GM21576 (cell line): ENCODE data around the gene SPINT1.
A peak's percentile ranks its signal among the peaks of the same experiment; 100 is the strongest.

Source experiments
- ATAC-seq: cut with Tn5 transposase; IDR thresholded peaks from one replicate; pipeline ENCODE4 v1.9.1; 2021; ENCODE audit warnings: mild to moderate bottlenecking, moderate library complexity; ENCODE audit not compliant: unreplicated experiment

The SPINT1 gene

DNA sequence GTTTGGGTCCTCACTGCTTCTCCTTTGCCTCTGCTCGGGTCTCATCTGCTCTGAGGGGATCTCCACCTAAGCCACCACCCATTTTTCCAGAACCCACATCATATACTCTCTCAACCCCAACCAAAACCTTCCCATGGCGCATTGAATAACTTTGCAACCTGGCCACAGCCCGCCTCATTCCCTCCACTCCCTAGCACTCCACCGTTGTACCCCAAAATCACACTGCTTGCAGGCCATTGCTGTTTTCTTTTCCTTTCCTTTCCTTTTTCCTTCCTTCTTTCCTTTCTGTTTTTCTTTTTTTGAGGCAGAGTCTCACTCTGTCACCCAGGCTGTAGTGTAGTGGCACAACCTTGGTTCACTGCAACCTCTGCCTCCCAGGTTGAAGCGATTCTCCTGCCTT lies 47.3 kb downstream of the SPINT1 start:
- no peak for ATAC-seq

DNA sequence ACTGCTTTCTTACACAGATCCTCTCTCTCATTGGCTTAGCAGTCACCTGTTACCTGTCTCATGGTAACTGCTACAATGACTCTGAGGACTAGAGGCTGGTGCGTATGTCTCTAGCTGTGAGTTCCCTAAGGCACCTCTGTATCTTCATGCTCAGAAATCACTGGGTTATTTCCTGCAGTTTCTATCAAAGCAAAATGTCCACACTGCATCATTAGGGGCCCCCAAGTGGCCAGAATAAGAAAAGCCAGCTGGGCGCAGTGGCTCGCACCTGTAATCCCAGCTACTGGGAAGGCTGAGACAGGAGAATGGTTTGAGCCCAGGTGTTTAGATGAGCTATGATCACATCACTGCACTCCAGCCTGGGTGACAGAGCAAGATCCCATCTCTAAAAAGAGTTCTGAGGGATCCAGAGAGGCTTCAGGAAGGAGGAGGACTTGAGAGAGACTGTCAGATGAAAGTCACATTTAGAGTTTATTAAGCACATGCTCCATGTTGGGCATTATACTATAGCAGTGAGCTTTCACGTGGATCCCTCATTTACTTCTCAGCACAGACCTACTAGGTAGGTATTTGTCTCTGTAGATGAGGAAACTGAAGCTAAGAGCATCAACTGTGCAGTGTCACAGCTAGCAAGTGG lies 48.1 kb downstream of the SPINT1 start:
- ATAC-seq = no peak

DNA sequence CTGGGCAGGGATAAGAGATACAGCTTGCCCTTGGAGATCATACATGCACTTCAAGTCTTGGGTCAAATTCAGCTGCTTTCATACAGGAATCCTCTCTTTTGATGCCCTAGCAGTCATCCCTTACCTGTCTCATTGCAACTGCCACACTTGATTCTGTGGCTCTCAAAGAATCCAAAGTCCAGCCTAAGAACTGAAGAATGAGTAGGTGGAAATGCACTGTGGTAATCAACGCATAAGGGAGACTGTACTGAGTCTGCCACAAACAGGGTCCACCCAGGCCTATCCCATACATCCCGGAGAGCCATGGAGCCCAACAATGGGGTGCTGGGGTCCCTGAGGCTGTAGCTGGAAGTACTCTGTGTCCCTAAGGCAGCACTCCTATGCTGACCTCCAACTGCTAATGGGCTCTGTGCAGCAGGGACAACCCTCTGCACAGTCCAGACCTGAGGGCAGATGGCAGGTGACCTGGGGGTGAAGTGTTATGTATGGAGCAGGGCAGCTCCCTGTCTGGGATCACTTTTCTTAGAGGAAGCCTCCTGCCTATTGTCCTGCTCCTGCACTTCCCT lies 48.7 kb downstream of the SPINT1 start:
- ATAC-seq = no peak

DNA sequence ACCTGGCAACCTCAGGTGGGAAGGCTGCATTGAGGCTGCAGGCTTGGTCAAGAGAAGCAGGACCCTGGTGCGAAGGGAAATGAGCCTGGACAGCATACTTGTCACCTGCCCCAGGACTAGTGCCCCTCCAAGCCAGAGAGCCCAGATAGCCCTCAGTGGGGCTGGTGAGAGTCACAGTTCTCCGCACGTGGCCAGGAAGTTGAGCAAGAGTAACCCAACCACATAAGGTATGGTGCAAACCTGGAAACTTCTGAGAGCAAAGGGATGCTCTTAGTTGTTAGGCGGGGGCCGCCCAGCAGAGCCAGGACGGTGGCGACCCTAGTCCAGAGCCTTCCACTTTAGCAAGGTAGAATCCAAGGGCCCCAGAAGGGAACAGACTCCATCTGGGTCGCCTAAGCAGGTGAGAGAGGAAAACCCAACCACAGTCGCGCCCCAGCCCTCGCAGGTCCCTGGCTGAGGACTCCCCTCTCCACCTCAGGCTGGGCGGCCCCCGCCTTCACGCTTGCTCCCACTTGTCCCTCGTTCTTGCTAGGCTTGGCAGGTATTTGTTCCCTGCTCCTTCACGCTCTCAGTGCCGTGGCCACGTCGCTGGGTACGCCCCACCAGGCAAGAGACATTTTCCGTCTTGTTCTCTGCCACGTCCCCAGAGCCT lies 49.3 kb downstream of the SPINT1 start:
- ATAC-seq = no peak

DNA sequence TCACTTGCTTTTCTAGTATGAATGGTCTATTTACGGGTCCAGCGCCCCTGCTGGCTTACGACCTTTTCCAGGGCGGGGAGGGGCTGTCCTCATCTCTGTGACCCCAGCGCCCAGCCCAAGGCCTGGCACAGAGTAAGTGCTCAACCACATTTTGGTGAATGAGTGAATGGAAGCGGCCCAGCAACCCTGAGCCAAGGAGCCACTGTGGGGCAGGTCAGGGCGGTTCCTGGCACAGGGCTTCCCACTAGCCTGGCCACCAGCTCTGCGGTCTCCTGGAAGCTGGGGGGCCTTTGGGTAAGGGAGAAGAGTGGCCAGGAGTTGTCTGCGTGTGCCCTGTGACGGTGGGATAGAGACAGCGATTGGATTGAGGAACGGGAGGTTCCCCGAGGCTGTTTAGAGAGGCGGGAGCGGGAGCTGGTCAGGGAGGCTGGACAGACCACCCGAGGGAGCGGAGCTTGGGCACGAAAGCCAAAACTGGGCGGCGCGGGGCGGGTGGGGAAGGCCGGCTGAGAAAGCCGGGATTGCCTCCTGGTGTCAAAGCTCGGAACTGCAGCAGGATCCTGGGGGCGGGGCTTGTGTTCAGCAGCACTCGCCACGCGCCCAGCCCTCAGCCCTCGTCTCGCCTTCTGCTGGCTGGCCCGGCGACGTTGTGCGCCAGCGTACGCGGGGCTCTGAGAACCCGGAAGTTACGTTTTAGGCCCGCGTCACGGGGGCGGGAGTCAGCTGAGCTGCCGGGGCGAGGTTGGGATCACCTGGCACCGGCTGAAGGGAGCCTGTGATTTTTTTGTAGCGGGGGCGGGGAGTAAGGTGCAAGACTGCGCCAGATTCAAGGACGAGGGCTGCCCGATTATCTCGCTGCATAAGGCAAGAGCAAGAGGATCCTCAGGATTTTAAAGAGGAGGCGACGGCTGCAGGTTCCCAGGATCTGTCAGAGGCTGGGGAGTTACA lies 50.2 kb downstream of the SPINT1 start, which contains the start of gene VPS18:
VPS18 (plus strand) TSS at position 718 of the 948 bp plus-strand sequence. CDS start 319 bp downstream, outside the sequence.
- ATAC-seq = peak; percentile 82

DNA sequence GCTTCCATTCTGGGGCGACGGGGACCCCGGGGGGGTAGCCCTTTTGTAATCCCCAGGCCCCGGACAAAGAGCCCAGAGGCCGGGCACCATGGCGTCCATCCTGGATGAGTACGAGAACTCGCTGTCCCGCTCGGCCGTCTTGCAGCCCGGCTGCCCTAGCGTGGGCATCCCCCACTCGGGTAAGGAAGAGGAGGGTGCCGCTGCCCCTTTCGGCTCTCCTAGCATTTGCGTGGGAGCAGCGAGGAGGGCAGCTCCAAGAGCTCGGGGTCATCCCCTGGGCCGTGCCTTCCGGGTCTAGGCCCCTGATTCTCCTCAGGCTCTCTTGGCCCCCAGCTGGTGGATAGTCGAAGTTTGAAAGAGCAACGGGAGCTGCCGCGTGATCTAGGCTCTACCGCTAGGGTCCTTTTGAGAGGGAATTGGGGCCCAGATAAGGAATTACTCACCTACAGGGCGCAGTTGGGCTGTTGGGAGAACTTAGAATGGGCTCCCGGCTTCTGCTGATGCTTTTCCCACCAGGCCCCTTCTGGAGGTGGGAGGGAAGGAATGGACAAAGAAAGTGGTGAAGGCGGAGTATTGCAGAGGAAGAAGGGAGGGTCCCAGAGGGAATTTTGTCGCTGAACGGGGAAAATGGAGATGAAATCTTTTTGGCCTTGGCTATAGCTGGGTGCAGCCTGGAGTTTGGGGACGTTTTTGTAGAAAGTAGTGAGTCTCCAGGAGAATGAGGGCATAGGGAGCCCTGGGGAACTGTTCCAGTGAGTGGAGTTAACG lies 51.0 kb downstream of the SPINT1 start:
- ATAC-seq = no peak

DNA sequence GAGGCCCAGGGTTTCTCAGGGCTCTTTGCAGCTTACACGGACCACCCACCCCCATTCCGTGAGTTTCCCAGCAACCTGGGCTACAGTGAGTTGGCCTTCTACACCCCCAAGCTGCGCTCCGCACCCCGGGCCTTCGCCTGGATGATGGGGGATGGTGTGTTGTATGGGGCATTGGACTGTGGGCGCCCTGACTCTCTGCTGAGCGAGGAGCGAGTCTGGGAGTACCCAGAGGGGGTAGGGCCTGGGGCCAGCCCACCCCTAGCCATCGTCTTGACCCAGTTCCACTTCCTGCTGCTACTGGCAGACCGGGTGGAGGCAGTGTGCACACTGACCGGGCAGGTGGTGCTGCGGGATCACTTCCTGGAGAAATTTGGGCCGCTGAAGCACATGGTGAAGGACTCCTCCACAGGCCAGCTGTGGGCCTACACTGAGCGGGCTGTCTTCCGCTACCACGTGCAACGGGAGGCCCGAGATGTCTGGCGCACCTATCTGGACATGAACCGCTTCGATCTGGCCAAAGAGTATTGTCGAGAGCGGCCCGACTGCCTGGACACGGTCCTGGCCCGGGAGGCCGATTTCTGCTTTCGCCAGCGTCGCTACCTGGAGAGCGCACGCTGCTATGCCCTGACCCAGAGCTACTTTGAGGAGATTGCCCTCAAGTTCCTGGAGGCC lies 55.8 kb downstream of the SPINT1 start:
- ATAC-seq = no peak

DNA sequence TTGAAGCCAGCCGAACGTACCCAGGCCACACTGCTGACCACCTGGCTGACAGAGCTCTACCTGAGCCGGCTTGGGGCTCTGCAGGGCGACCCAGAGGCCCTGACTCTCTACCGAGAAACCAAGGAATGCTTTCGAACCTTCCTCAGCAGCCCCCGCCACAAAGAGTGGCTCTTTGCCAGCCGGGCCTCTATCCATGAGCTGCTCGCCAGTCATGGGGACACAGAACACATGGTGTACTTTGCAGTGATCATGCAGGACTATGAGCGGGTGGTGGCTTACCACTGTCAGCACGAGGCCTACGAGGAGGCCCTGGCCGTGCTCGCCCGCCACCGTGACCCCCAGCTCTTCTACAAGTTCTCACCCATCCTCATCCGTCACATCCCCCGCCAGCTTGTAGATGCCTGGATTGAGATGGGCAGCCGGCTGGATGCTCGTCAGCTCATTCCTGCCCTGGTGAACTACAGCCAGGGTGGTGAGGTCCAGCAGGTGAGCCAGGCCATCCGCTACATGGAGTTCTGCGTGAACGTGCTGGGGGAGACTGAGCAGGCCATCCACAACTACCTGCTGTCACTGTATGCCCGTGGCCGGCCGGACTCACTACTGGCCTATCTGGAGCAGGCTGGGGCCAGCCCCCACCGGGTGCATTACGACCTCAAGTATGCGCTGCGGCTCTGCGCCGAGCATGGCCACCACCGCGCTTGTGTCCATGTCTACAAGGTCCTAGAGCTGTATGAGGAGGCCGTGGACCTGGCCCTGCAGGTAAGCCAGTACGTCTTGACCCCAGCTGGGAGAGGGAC lies 56.6 kb downstream of the SPINT1 start:
- no peak for ATAC-seq

DNA sequence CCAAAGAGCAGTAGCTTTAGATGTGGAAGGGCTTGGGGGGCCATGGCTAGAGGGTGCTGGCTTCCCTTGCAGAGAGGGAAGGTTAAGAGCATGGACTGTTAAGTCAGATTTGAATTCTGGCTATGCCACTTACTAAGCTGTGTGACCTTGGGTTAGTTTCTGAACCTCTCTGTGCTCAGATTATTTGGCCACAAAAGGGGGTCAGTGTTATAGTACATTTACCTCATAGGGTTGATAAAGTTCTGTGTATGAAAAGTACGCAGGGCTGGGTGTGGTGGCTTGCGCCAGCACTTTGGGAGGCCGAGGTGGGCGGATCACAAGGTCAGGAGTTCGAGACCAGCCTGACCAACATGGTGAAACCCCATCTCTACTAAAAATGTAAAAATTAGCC lies 57.2 kb downstream of the SPINT1 start:
- no peak for ATAC-seq

DNA sequence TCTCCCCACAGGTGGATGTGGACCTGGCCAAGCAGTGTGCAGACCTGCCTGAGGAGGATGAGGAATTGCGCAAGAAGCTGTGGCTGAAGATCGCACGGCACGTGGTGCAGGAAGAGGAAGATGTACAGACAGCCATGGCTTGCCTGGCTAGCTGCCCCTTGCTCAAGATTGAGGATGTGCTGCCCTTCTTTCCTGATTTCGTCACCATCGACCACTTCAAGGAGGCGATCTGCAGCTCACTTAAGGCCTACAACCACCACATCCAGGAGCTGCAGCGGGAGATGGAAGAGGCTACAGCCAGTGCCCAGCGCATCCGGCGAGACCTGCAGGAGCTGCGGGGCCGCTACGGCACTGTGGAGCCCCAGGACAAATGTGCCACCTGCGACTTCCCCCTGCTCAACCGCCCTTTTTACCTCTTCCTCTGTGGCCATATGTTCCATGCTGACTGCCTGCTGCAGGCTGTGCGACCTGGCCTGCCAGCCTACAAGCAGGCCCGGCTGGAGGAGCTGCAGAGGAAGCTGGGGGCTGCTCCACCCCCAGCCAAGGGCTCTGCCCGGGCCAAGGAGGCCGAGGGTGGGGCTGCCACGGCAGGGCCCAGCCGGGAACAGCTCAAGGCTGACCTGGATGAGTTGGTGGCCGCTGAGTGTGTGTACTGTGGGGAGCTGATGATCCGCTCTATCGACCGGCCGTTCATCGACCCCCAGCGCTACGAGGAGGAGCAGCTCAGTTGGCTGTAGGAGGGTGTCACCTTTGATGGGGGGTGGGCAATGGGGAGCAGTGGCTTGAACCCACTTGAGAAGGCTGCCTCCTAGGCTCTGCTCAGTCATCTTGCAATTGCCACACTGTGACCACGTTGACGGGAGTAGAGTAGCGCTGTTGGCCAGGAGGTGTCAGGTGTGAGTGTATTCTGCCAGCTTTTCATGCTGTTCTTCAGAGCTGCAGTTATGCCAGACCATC lies 59.0 kb downstream of the SPINT1 start:
- no peak for ATAC-seq

DNA sequence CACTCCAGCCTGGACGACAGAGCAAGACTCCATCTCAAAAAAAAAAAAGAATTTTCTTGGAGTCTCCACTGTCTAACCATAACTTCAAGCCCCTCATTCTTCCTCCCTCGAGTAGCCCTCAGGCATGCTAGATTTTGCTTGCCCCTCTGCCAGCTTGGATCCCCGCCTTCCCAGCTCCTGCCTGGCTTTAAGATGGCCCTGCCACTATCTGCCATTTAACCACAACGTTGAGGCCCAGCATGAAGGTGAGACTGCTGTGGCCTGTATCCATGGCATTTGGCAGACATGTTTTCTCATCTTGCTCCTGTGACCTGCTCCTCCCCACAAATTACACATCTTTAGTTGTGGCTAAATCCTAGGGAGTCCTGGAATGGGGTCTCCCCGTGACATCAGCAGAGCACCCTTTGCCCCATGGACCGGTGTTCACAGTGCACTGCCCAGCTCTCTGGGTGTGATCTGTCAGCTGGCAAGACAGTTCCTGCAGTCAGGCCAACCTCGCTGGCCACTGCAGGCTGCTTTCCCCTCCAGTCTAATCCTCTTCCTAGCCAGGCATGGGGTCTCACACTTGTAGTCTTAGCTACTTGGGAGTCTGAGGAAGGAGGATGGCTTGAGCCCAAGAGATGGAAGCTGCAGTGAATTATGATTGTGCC lies 60.8 kb downstream of the SPINT1 start:
- ATAC-seq = no peak

DNA sequence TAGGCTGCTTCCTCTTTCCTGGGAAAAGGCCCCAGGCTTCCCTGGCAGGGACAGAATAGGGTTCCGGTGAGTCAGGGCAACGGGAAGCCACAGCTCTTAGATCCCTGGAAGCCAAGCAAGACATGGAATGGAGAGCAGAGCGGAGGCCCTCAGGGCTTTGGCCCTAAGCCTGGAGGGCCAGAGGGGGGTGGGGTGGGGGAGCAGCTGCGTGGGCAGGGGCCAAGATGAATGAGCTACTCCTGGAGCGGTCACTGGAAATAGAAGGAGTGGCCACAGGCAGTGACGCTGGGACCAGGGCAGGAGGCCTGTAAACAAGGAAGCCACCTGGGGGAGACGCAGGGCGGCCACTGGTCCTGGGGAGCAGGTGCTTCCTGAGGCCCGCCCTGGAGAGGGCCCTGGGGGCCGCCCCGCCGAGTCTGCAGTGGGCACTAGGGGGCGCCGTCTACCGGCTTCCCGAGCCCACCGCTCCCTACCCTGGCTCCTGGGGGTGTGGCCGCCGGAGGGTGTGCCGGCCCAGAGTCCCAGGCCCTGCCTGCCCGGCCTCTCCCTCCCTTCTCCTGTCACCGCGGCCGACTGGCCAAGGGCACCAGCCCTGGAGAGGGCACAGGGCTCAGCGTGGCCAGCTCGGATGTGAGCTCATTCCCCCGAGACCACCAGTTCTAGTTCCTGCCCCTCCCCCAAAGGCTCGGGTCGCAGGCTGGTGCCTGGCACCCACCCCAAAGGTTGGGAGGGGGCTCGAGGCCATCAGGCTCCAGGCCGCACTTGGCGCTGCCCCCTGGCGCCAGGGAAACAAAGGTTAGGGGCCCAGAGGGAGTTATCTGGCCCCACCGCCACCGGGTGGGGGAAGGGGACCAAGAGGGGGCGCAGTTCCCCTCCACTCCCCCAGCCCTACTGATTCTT lies 62.5 kb downstream of the SPINT1 start:
- ATAC-seq = peak; percentile 67

DNA sequence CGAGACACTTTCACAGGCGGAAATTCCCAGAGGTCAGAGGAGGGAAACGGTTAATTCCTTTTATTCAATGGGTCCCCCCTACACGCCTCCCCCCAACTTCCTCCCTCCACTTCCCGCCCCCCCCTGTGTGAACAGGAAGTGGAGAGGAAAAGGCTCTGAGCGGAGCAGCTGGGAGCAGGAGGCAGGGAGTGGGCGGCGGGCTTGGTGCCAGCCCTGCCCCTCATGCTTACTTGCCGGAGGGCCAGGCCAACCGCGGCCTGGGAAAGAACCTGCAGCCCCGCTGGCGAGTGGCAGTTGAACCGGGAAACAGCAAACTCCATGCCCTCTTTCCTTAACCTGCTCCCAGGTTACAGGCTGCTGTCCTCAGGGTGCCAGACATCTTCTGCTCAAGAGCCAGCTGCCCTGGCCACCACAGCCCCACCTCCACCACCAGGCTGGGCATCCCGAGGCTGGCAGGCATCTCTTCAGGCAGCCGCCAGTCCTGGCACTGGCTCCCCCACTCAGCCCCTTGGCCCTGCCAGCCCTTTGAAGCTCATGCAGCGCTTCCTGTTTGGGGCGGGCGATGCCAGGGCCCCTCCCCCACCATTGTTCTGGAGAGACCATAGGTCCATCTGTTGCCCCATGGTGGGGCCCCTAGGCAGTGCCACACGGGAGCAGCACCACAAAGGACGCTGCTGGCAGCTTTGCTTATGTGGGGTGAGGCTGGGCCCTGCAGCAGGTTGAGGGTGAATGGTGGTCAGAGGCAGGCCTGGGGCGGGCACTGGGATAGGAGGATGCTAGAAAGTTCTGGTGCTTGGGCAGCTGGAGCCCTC lies 63.3 kb downstream of the SPINT1 start:
- ATAC-seq = no peak
